HCT116 (cell line): ENCODE results near the gene HEXA.

Experiments used
- CEBPB ChIP-seq: IDR thresholded peaks from 2 replicates; pipeline ENCODE4 v1.6.1; 2012; ENCODE audit warnings: low read depth
- CTCF ChIP-seq, 3 experiments: fragments of 200-600 bp in 1 of 3; sonication (generic) in 1 of 3; IDR thresholded peaks in 2 of 3; conservative IDR thresholded peaks in 1 of 3; 2 replicates each; pipeline ENCODE4 v1.5.1; 2012 to 2017; ENCODE audit warnings: low read depth in 2 of 3, low read length in 2 of 3, antibody characterized with exemption in 1 of 3, borderline replicate concordance in 1 of 3, control low read depth in 1 of 3, mild to moderate bottlenecking in 1 of 3, mixed read lengths in 1 of 3, mixed run types in 1 of 3, moderate library complexity in 1 of 3; ENCODE audit not compliant: insufficient read depth in 1 of 3
- EZH2 ChIP-seq: fragments of 200-600 bp; sonication (generic); IDR thresholded peaks from 2 replicates; pipeline ENCODE4 v1.6.1; 2017; ENCODE audit warnings: antibody characterized with exemption, mixed run types
- MAX ChIP-seq: IDR thresholded peaks from 2 replicates; pipeline ENCODE4 v1.6.1; 2012
- POLR2A ChIP-seq: IDR thresholded peaks from 2 replicates; pipeline ENCODE4 v1.7.0; 2011; ENCODE audit warnings: borderline replicate concordance; ENCODE audit not compliant: insufficient read depth, insufficient read length; ENCODE audit errors: extremely low read depth
- POLR2AphosphoS5 ChIP-seq: IDR thresholded peaks from 2 replicates; pipeline ENCODE4 v1.6.1; 2011; ENCODE audit warnings: mild to moderate bottlenecking, low read depth, low read length, moderate library complexity
- RAD21 ChIP-seq: IDR thresholded peaks from 2 replicates; pipeline ENCODE4 v1.6.1; 2012; ENCODE audit warnings: low read depth, mild to moderate bottlenecking
- SIN3A ChIP-seq: IDR thresholded peaks from 2 replicates; pipeline ENCODE4 v1.6.1; 2012; ENCODE audit warnings: low read depth
- SP1 ChIP-seq: IDR thresholded peaks from 2 replicates; pipeline ENCODE4 v1.6.1; 2012; ENCODE audit warnings: low read depth

GRCh38 chr15:72344602-72345001 is 31.2 kb downstream of the HEXA start:
- TF ChIP-seq EZH2 (no peak), CTCF (IDR thresholded peaks at IDR 0.05 in 2 of 3, conservative IDR thresholded peaks at IDR 0.05 in 1 of 3; ENCODE audit: borderline replicate concordance in 1 of 3, insufficient read depth in 1 of 3, low read depth in 2 of 3, low read length in 2 of 3) (no peak), CEBPB (no peak), MAX (no peak), POLR2AphosphoS5 (no peak), POLR2A (no peak), SP1 (no peak), RAD21 (no peak), SIN3A (no peak)
